ENCODE measurements around the gene NEU4.

DNA sequence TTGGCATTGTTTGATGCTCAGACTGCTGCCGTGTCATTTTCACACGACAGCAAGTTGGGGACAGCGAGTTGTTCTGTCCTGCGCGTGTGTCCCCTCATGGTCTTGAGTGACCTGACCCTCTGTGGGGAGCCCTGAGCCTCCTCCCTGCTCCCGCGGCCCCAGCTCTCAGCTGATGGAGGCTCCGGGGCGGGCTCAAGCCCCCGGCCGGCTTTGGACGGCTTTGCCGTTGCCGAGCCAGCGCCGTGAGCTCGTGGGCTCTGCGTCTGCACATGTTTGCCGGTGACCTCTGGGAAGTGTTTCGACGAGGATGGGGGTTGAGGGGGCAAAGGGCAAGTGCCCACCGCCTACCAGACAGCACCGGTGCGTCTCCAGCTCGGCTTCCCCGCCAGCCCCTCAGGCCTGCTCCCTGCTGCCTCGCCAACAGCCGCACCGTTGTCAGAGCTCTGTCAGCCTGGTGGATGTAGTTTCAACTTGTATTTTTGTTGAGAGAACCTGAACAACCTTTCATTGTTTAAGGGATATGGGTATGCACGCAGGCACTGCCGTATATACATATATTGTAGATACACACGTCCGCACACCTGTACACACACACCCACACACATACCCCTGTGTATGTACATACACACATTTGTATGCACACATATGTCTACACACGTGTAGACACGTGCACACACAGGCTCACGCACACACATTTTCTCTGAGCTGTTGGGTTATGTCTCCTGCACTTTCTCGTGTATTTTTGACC is 36.0 kb downstream of the NEU4 start:
- TF ChIP-seq POLR2A (IDR thresholded peaks at IDR 0.05): no peak
- TF ChIP-seq, protein P1, sequence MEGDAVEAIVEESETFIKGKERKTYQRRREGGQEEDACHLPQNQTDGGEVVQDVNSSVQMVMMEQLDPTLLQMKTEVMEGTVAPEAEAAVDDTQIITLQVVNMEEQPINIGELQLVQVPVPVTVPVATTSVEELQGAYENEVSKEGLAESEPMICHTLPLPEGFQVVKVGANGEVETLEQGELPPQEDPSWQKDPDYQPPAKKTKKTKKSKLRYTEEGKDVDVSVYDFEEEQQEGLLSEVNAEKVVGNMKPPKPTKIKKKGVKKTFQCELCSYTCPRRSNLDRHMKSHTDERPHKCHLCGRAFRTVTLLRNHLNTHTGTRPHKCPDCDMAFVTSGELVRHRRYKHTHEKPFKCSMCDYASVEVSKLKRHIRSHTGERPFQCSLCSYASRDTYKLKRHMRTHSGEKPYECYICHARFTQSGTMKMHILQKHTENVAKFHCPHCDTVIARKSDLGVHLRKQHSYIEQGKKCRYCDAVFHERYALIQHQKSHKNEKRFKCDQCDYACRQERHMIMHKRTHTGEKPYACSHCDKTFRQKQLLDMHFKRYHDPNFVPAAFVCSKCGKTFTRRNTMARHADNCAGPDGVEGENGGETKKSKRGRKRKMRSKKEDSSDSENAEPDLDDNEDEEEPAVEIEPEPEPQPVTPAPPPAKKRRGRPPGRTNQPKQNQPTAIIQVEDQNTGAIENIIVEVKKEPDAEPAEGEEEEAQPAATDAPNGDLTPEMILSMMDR (IDR thresholded peaks at IDR 0.05): no peak
- TF ChIP-seq EP300 (IDR thresholded peaks at IDR 0.05): no peak
- no peak for TF ChIP-seq POLR2AphosphoS5 (IDR thresholded peaks at IDR 0.05)

All from sigmoid colon (tissue), 4 donors.